HEK293 (cell line): ENCODE results near the gene LHFPL2.

Source experiments
- CTCF ChIP-seq: fragments of 450-650 bp; formaldehyde crosslinking; IDR thresholded peaks from 2 replicates; pipeline ENCODE4 v1.5.1; 2016; ENCODE audit warnings: missing biosample characterization, missing genetic modification characterization
- EGR2 ChIP-seq: fragments of 450-650 bp; formaldehyde crosslinking; IDR thresholded peaks from 2 replicates; pipeline ENCODE4 v1.5.1; 2016; ENCODE audit warnings: low read depth, missing biosample characterization, missing genetic modification characterization
- HOXD13 ChIP-seq: sonication (generic); formaldehyde crosslinking; IDR thresholded peaks from 2 replicates; pipeline ENCODE4 v1.8.0; 2022; ENCODE audit warnings: missing genetic modification reagents, borderline replicate concordance
- PBX3 ChIP-seq: sonication (generic); formaldehyde crosslinking; IDR thresholded peaks from 2 replicates; pipeline ENCODE4 v1.8.1; 2022; ENCODE audit warnings: mild to moderate bottlenecking, moderate library complexity, missing genetic modification reagents
- TSHZ1 ChIP-seq: fragments of 450-650 bp; formaldehyde crosslinking; IDR thresholded peaks from 2 replicates; pipeline ENCODE4 v1.5.1; 2016; ENCODE audit warnings: missing biosample characterization, missing genetic modification characterization, borderline replicate concordance
- ZBTB11 ChIP-seq: fragments of 450-650 bp; formaldehyde crosslinking; conservative IDR thresholded peaks from 2 replicates; pipeline ENCODE4 v1.5.1; 2016; ENCODE audit warnings: low read depth, missing biosample characterization, missing genetic modification characterization
- ZBTB21 ChIP-seq: fragments of 450-650 bp; formaldehyde crosslinking; IDR thresholded peaks from 2 replicates; pipeline ENCODE4 v1.5.1; 2017; ENCODE audit warnings: missing biosample characterization, missing genetic modification characterization
- ZNF26 ChIP-seq: fragments of 450-650 bp; formaldehyde crosslinking; IDR thresholded peaks from 2 replicates; pipeline ENCODE4 v1.5.1; 2016; ENCODE audit warnings: missing biosample characterization, missing genetic modification characterization
- ZNF274 ChIP-seq, 2 experiments: fragments of 200-500 bp in 1 of 2; fragments of 450-650 bp in 1 of 2; sonication (Bioruptor generic) in 1 of 2; formaldehyde crosslinking in 1 of 2; IDR thresholded peaks; 2 replicates each; pipeline versions ENCODE4 v1.5.1 to v1.6.1; 2014 to 2016; ENCODE audit warnings: borderline replicate concordance in 1 of 2, inconsistent platforms in 1 of 2, low read length in 1 of 2, missing biosample characterization in 1 of 2, missing genetic modification characterization in 1 of 2
- ZNF777 ChIP-seq: fragments of 450-650 bp; formaldehyde crosslinking; IDR thresholded peaks from 2 replicates; pipeline ENCODE4 v1.5.1; 2017; ENCODE audit warnings: missing biosample characterization, missing genetic modification characterization, borderline replicate concordance

GRCh38 chr5:78566747-78567425 lies 81.7 kb downstream of the LHFPL2 start:
- TF ChIP-seq CTCF (tag by site-specific recombination): no peak
- no peak for TF ChIP-seq HOXD13 (CRISPR knock-in tag)
- no peak for TF ChIP-seq ZNF26 (tag by site-specific recombination)
- no peak for TF ChIP-seq PBX3 (CRISPR knock-in tag)
- TF ChIP-seq EGR2 (tag by site-specific recombination): no peak
- no peak for TF ChIP-seq ZNF274 (IDR thresholded peaks at IDR 0.05; ENCODE audit: low read length)
- TF ChIP-seq ZNF274 (tag by site-specific recombination; IDR thresholded peaks at IDR 0.05; ENCODE audit: borderline replicate concordance): no peak
- TF ChIP-seq TSHZ1 (tag by site-specific recombination): no peak
- no peak for TF ChIP-seq ZBTB11 (tag by site-specific recombination)
- TF ChIP-seq ZNF777: no peak
- no peak for TF ChIP-seq ZBTB21 (tag by site-specific recombination)
